Esophagus muscularis mucosa (tissue), 4 donors: ENCODE measurements around the gene IFIT5.
"Not testable (repeated sequence)": the region's sequence is repeated elsewhere in the genome, so short reads cannot be mapped to it uniquely, and the experiment has no call there.

ENCODE experiments used
- EP300 ChIP-seq: sonication (generic); formaldehyde crosslinking; IDR thresholded peaks from one replicate; pipeline ENCODE4 v1.6.1; 2017; ENCODE audit warnings: antibody characterized with exemption
- POLR2A ChIP-seq: fragments of 450-650 bp; IDR thresholded peaks from one replicate; pipeline ENCODE4 v1.6.1; 2017; ENCODE audit warnings: antibody characterized with exemption, moderate library complexity, mild to moderate bottlenecking, low read depth
- POLR2AphosphoS5 ChIP-seq, 2 donors: sonication (generic); formaldehyde crosslinking; IDR thresholded peaks; one replicate each; pipeline ENCODE4 v1.6.1; 2017; ENCODE audit warnings: antibody characterized with exemption in 2 of 2
- TF ChIP-seq, protein P1 (sequence below), 3 experiments: fragments of 200-600 bp in 2 of 3; fragments of 450-650 bp in 1 of 3; sonication (generic) in 2 of 3; IDR thresholded peaks; one replicate each; pipeline ENCODE4 v1.5.1; 2017 to 2019; ENCODE audit warnings: antibody characterized with exemption in 3 of 3, mild to moderate bottlenecking in 2 of 3, moderate library complexity in 1 of 3

DNA sequence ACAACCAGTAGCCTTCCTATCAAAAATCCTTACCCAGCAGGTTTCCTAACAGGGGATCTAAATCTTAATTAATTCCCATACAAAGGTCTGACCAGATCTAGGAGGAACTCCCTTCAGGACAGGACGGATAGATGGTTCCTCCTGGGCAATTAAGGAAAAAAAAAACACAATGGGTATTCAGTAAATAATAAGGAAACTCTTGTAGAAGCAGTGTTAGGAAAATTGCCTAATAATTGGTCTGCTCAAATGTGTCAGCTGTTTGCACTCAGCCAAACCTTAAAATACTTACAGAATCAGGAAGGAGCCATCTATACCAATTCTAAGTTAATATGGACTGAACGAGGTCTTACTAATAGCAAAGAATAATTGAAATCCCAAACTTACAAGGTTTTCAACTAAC lies 3.2 kb upstream of the IFIT5 start:
- TF ChIP-seq, protein P1, sequence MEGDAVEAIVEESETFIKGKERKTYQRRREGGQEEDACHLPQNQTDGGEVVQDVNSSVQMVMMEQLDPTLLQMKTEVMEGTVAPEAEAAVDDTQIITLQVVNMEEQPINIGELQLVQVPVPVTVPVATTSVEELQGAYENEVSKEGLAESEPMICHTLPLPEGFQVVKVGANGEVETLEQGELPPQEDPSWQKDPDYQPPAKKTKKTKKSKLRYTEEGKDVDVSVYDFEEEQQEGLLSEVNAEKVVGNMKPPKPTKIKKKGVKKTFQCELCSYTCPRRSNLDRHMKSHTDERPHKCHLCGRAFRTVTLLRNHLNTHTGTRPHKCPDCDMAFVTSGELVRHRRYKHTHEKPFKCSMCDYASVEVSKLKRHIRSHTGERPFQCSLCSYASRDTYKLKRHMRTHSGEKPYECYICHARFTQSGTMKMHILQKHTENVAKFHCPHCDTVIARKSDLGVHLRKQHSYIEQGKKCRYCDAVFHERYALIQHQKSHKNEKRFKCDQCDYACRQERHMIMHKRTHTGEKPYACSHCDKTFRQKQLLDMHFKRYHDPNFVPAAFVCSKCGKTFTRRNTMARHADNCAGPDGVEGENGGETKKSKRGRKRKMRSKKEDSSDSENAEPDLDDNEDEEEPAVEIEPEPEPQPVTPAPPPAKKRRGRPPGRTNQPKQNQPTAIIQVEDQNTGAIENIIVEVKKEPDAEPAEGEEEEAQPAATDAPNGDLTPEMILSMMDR (IDR thresholded peaks at IDR 0.05), result not testable (repeated sequence)
- TF ChIP-seq POLR2AphosphoS5 (IDR thresholded peaks at IDR 0.05); POLR2A; EP300: not testable (repeated sequence)
